Skeletal muscle satellite cell (primary cell): Measurements from ENCODE around the gene EXOSC2.

Experiments
- H3K27me3 ChIP-seq: 2 replicates; pipeline ENCODE4 v1.7.0; 2013; ENCODE audit warnings: low read length; ENCODE audit not compliant: control insufficient read depth, insufficient read depth
- H3K36me3 ChIP-seq: 2 replicates; pipeline ENCODE4 v1.7.0; 2013; ENCODE audit warnings: mild to moderate bottlenecking, control low read depth, low read length; ENCODE audit not compliant: insufficient read depth
- H3K4me1 ChIP-seq: 2 replicates; pipeline ENCODE4 v1.7.0; 2013; ENCODE audit warnings: low read length; ENCODE audit not compliant: control insufficient read depth, insufficient read depth
- H3K4me2 ChIP-seq: 2 replicates; pipeline ENCODE4 v1.7.0; 2013; ENCODE audit warnings: mild to moderate bottlenecking, low read length
- H3K4me3 ChIP-seq: 2 replicates; pipeline ENCODE4 v1.7.0; 2013; ENCODE audit warnings: low read length
- H3K9ac ChIP-seq: 2 replicates; pipeline ENCODE4 v1.7.0; 2013; ENCODE audit warnings: mild to moderate bottlenecking, low read depth, low read length, moderate library complexity
- H3K9me3 ChIP-seq: replicated peaks from 2 replicates; pipeline ENCODE4 v1.7.0; 2013; ENCODE audit warnings: mild to moderate bottlenecking, control low read depth, low read length

The EXOSC2 gene

GRCh38 chr9:130729145-130729544, 35.6 kb downstream of the EXOSC2 start:
- peak overlapping the region; percentile 2 for H3K9ac ChIP-seq
- no peaks in the 10 kb centered on the region for H3K36me3 ChIP-seq
- H3K27me3 ChIP-seq = no peaks in the 10 kb centered on the region
- no peaks in the 10 kb centered on the region for H3K9me3 ChIP-seq
- H3K4me1 ChIP-seq = peaks cover 13% of the 10 kb centered on the region
- peak overlapping the region; percentile 1 for H3K4me3 ChIP-seq
- H3K4me2 ChIP-seq = peak overlapping the region; percentile 55

GRCh38 chr9:130731355-130731754, 37.8 kb downstream of the EXOSC2 start:
- peaks cover 13% of the 10 kb centered on the region for H3K4me1 ChIP-seq
- H3K4me3 ChIP-seq = no peak overlapping the region
- no peak overlapping the region for H3K4me2 ChIP-seq
- H3K27me3 ChIP-seq = no peaks in the 10 kb centered on the region
- no peaks in the 10 kb centered on the region for H3K36me3 ChIP-seq
- H3K9ac ChIP-seq = no peak overlapping the region
- H3K9me3 ChIP-seq = no peaks in the 10 kb centered on the region

GRCh38 chr9:130732136-130732535, 38.6 kb downstream of the EXOSC2 start:
- Histone ChIP-seq H3K9me3 (no peaks in the 10 kb centered on the region), H3K36me3 (no peaks in the 10 kb centered on the region), H3K4me1 (peaks cover 13% of the 10 kb centered on the region), H3K4me2 (no peak overlapping the region), H3K9ac (no peak overlapping the region), H3K27me3 (no peaks in the 10 kb centered on the region), H3K4me3 (no peak overlapping the region)

DNA sequence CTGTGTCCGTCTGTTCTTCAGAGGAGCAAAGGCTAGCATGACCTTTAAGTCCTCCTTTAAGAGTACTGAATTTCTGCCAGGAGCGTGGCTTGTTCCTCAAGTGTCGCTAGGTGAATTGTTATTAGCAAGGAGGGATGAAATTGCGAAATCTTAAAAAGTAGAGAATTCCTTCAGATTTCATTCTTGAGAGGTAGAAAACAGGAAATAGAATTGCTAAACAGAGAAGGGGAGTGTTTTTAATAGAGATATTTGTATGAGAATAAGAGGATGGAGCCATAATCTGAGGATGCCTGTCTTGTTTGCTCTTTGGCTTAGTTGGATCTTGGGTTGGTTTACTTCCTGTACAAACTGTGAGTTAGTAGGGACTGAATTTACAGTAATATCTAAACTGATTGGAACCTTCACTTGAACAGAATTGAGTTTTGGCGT, 39.2 kb downstream of the EXOSC2 start:
- H3K9me3 ChIP-seq = no peaks in the 10 kb centered on the region
- no peaks in the 10 kb centered on the region for H3K36me3 ChIP-seq
- no peak overlapping the region for H3K4me3 ChIP-seq
- no peak overlapping the region for H3K9ac ChIP-seq
- no peak overlapping the region for H3K4me2 ChIP-seq
- H3K27me3 ChIP-seq = no peaks in the 10 kb centered on the region
- H3K4me1 ChIP-seq = peaks cover 12% of the 10 kb centered on the region

GRCh38 chr9:130735566-130735965, 42.0 kb downstream of the EXOSC2 start:
- no peak overlapping the region for H3K4me3 ChIP-seq
- H3K9ac ChIP-seq = no peak overlapping the region
- no peaks in the 10 kb centered on the region for H3K4me1 ChIP-seq
- H3K36me3 ChIP-seq = no peaks in the 10 kb centered on the region
- no peaks in the 10 kb centered on the region for H3K27me3 ChIP-seq
- H3K4me2 ChIP-seq = no peak overlapping the region
- no peaks in the 10 kb centered on the region for H3K9me3 ChIP-seq

GRCh38 chr9:130736834-130737233, 43.3 kb downstream of the EXOSC2 start:
- Histone ChIP-seq H3K9me3 (no peaks in the 10 kb centered on the region), H3K4me3 (no peak overlapping the region), H3K36me3 (peaks cover 4% of the 10 kb centered on the region), H3K4me1 (peaks cover 2% of the 10 kb centered on the region), H3K9ac (no peak overlapping the region), H3K27me3 (no peaks in the 10 kb centered on the region), H3K4me2 (no peak overlapping the region)

GRCh38 chr9:130738281-130738680, 44.7 kb downstream of the EXOSC2 start:
- Histone ChIP-seq H3K9me3 (no peaks in the 10 kb centered on the region), H3K36me3 (peaks cover 4% of the 10 kb centered on the region), H3K4me3 (no peak overlapping the region), H3K4me1 (peaks cover 8% of the 10 kb centered on the region), H3K9ac (no peak overlapping the region), H3K27me3 (no peaks in the 10 kb centered on the region), H3K4me2 (no peak overlapping the region)

- peaks cover 8% of the 10 kb centered on the region for H3K4me1 ChIP-seq
- H3K27me3 ChIP-seq = no peaks in the 10 kb centered on the region
- no peak overlapping the region for H3K4me3 ChIP-seq
- peaks cover 4% of the 10 kb centered on the region for H3K36me3 ChIP-seq
- H3K9ac ChIP-seq = no peak overlapping the region
- H3K4me2 ChIP-seq = no peak overlapping the region
- H3K9me3 ChIP-seq = no peaks in the 10 kb centered on the region
Observed at GRCh38 chr9:130739081-130739480, 45.5 kb downstream of the EXOSC2 start.

DNA sequence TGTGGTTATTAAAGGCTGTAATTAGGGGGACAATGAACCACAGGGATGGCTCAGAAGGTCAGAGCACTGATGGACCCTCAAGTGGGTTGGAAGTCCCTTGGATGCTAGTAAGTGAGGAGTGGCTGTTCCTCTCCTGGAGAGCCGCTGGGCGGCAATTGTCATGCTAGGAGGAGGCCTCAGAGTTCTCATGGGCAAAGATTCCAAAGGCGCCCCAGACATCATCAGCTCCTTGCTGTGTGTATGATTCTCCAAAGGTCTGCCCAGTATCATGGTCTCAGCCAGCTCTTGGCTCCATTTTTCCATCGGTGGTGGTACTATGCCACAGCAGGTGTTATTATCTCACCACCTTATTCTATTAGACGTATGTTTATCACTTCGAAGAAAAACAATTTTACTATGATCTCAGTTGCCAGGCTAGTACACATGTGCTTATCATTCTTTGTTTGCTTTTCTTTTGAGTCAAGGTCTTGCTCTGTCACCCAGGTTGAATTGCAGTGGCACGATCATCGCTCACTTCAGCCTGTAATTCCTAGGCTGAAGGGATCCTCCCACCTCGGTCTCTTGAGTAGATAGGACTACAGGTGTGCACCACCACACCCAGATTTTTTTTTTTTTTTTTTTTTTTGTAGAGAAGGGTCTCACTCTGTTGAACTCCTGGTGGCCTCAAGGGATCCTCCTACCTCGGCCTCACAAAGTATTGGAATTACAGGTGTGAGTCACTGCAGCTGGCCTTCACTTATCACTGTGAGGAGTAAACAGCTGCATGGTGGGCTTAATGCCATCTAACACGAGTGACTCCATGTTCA, 46.8 kb downstream of the EXOSC2 start:
- H3K4me2 ChIP-seq = no peak overlapping the region
- no peaks in the 10 kb centered on the region for H3K27me3 ChIP-seq
- H3K36me3 ChIP-seq = peaks cover 4% of the 10 kb centered on the region
- no peak overlapping the region for H3K9ac ChIP-seq
- H3K9me3 ChIP-seq = no peaks in the 10 kb centered on the region
- H3K4me3 ChIP-seq = no peak overlapping the region
- peaks cover 8% of the 10 kb centered on the region for H3K4me1 ChIP-seq

DNA sequence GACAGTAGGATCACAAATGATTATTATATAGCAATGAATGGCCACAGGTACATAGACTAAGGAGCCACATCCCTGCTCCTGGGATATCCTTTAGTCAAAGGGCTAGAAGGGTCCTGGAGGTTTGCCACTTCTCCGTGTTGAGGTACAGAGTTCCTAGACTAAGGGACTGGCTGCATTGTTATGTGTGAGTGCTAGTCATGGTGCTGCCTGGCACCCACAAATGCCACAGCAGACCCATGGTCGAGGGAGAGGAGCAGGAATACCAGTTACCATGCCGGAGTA, 47.4 kb downstream of the EXOSC2 start:
- H3K36me3 ChIP-seq = peaks cover 4% of the 10 kb centered on the region
- peaks cover 8% of the 10 kb centered on the region for H3K4me1 ChIP-seq
- H3K4me2 ChIP-seq = no peak overlapping the region
- H3K27me3 ChIP-seq = no peaks in the 10 kb centered on the region
- H3K9ac ChIP-seq = no peak overlapping the region
- H3K9me3 ChIP-seq = no peaks in the 10 kb centered on the region
- H3K4me3 ChIP-seq = no peak overlapping the region

DNA sequence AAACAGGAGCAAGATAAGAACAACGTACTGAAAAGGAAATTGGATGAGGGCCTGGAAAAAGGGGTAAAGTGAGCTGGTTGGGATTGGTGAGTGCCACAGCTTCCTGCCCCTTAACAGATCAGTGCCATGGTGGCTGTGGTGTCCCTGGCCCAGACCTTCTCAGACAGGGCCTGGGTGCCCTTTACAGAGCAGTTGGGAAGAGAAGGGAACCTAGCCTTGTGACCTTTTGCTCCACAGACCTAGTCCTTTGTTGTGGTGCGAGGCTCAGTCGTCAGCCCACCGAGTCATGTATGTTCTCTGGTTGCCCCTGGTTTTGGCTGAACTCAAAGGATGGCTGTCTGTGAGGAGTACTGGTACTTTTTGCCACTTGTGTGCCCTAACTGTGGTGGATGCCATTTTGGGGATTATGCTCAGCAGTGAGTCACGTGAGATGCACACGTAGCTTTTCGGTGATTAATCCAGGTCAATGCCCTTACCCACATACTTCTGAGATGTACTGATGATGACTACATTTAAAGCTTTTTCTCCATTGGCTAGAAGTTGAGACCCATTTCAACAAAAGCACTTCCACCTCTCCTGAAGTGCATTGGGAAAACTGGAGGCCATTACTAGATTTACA, 48.4 kb downstream of the EXOSC2 start:
- Histone ChIP-seq H3K4me1 (peaks cover 8% of the 10 kb centered on the region), H3K4me3 (no peak overlapping the region), H3K9me3 (no peaks in the 10 kb centered on the region), H3K9ac (no peak overlapping the region), H3K36me3 (peaks cover 4% of the 10 kb centered on the region), H3K4me2 (peak overlapping the region; percentile 13), H3K27me3 (no peaks in the 10 kb centered on the region)

GRCh38 chr9:130743656-130744055, 50.1 kb downstream of the EXOSC2 start:
- Histone ChIP-seq H3K4me2 (no peak overlapping the region), H3K27me3 (no peaks in the 10 kb centered on the region), H3K9me3 (no peaks in the 10 kb centered on the region), H3K9ac (no peak overlapping the region), H3K4me1 (peaks cover 8% of the 10 kb centered on the region), H3K4me3 (no peak overlapping the region), H3K36me3 (peaks cover 4% of the 10 kb centered on the region)
